OCI-LY7 (cell line): Measurements from ENCODE around the gene ERP27. TPM values are rescaled to one million over a fixed set of nuclear protein-coding genes. Genes with fewer than 3 reads are reported as not detected.

Source experiments
- BruUV-seq: library from RNA; stranded (reverse); fragments of 400-500 nt; replicated peaks from 2 replicates; lab custom pipeline; 2021; lab: Mats Ljungman, UMichigan
- CTCF ChIA-PET: fragments of 300-600 bp; sonication (Branson Sonifier 250); formaldehyde crosslinking; loops from one replicate; lab custom pipeline; 2022; ENCODE audit warnings: antibody characterized with exemption; ENCODE audit not compliant: unreplicated experiment; lab: Charles Lee
- POLR2A ChIA-PET: fragments of 300-600 bp; sonication (Branson Sonifier 250); formaldehyde crosslinking; loops from one replicate; lab custom pipeline; 2022; ENCODE audit warnings: antibody characterized with exemption; lab: Charles Lee
- DNase-seq: peaks from one replicate; pipeline ENCODE4 v3.0.0-alpha.2; 2015; ENCODE audit warnings: low spot score
- H2AFZ ChIP-seq: fragments of 200-600 bp; sonication (generic), shearing (Covaris generic); 2 replicates; pipeline ENCODE4 v1.6.1; 2014; ENCODE audit warnings: mild to moderate bottlenecking, antibody characterized with exemption, low read length, moderate library complexity
- H3K27ac ChIP-seq: fragments of 200-600 bp; sonication (generic); 2 replicates; pipeline ENCODE4 v1.5.1; 2014; ENCODE audit warnings: mixed run types, low read depth, mild to moderate bottlenecking, moderate library complexity, low read length, inconsistent platforms; ENCODE audit not compliant: poor library complexity, severe bottlenecking
- H3K36me3 ChIP-seq: fragments of 200-600 bp; sonication (generic); 2 replicates; pipeline ENCODE4 v1.6.1; 2014; ENCODE audit warnings: mild to moderate bottlenecking, antibody characterized with exemption, low read length, moderate library complexity, mixed read lengths; ENCODE audit not compliant: insufficient read depth
- H3K4me1 ChIP-seq: fragments of 200-600 bp; sonication (generic); 2 replicates; pipeline ENCODE4 v1.5.1; 2014; ENCODE audit warnings: mild to moderate bottlenecking, low read length; ENCODE audit not compliant: insufficient read depth, poor library complexity, severe bottlenecking
- H3K4me2 ChIP-seq: fragments of 200-600 bp; sonication (generic); 2 replicates; pipeline ENCODE4 v1.6.1; 2014; ENCODE audit warnings: mild to moderate bottlenecking, low read length
- H3K4me3 ChIP-seq: fragments of 200-600 bp; sonication (generic); 2 replicates; pipeline ENCODE4 v1.5.1; 2014; ENCODE audit warnings: mild to moderate bottlenecking, low read depth, low read length; ENCODE audit not compliant: poor library complexity, severe bottlenecking
- H3K79me2 ChIP-seq: fragments of 200-600 bp; sonication (generic); 2 replicates; pipeline ENCODE4 v1.6.1; 2016; ENCODE audit warnings: low read depth, mild to moderate bottlenecking, low read length, moderate library complexity, mixed read lengths; ENCODE audit not compliant: insufficient read depth
- H3K9me2 ChIP-seq: fragments of 200-600 bp; sonication (generic); 2 replicates; pipeline ENCODE4 v1.6.1; 2016; ENCODE audit warnings: mild to moderate bottlenecking, low read length, mixed read lengths; ENCODE audit not compliant: insufficient read depth
- H3K9me3 ChIP-seq: fragments of 200-600 bp; sonication (generic); 2 replicates; pipeline ENCODE4 v1.6.1; 2014; ENCODE audit warnings: mild to moderate bottlenecking, mixed run types, low read length, mixed read lengths
- H4K20me1 ChIP-seq: fragments of 200-600 bp; sonication (generic); 2 replicates; pipeline ENCODE4 v1.6.1; 2014; ENCODE audit warnings: mild to moderate bottlenecking, antibody characterized with exemption, low read length, moderate library complexity, mixed read lengths; ENCODE audit not compliant: insufficient read depth
- EZH2phosphoT487 ChIP-seq: fragments of 200-600 bp; sonication (generic); IDR thresholded peaks from 2 replicates; pipeline ENCODE4 v1.6.1; 2018; ENCODE audit warnings: low read depth, borderline replicate concordance, mild to moderate bottlenecking, mixed run types, antibody characterized with exemption, low read length, moderate library complexity, mixed read lengths
- intact Hi-C: fragments of 100-400 bp; cut with micrococcal nuclease; formaldehyde crosslinking; loops from one replicate; pipeline ENCODE4 v1.10.0; 2022; ENCODE audit not compliant: unreplicated experiment
- total RNA-seq, 2 experiments: library from RNA; depleted of rRNA in 1 of 2; stranded (reverse); fragments of >200 nt in 1 of 2; shearing (Covaris generic) in 1 of 2; gene quantifications; 2 replicates each; pipeline ENCODE4 v1.2.3, GENCODE V29; 2014 to 2022
- TF ChIP-seq, protein P1 (sequence below): fragments of 200-600 bp; sonication (generic); conservative IDR thresholded peaks from 2 replicates; pipeline ENCODE4 v1.5.1; 2014; ENCODE audit warnings: mild to moderate bottlenecking, antibody characterized with exemption, low read length, moderate library complexity, mixed read lengths

The ERP27 gene
- total RNA-seq, 2 experiments from 2014 or later: 1.7 to 1.9 TPM

DNA sequence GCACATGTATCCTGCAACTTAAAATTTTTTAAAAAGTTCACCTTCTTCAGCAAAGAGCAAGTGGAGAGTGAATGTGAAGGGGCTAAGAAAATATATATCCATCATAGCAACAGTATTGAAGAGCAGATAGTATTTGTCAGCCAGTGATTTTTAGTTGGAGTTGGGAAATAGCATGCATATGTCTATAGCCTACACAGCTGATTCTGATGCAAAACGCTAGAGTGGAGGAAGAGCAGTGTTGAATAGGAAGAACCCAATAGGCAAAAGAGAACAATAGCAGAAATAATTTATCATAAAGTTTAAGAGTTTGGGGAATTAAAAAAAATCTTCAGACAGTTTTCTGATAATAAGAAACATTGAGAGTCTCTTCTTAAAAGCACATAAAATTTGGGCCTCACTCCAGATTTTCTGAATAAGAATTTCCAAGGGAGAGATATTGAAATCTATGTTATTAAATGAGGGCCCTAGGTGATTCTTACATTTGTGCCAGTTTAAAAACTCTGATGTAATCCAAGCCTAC, 46.5 kb upstream of the ERP27 start:
- intact Hi-C loops: no loop called here
- Histone ChIP-seq H3K4me2 (no peak overlapping the region), H3K36me3 (no peaks in the 10 kb centered on the region), H3K27ac (no peak overlapping the region), H3K4me1 (peaks cover 19% of the 10 kb centered on the region), H3K79me2 (no peaks in the 10 kb centered on the region), H3K9me3 (no peaks in the 10 kb centered on the region), H3K9me2 (no peaks in the 10 kb centered on the region), H2AFZ (no peak overlapping the region), H3K4me3 (no peak overlapping the region), H4K20me1 (no peaks in the 10 kb centered on the region)
- no peak for DNase-seq
- CTCF ChIA-PET: no interaction called here
- POLR2A ChIA-PET: interaction anchor here (0.7 to 3.0 kb wide), 3 partner anchors 12 to 23 kb away, joined by 3 to 14 read pairs (median 3); partner anchors contain the start of gene PDE6H
- TF ChIP-seq, protein P1, sequence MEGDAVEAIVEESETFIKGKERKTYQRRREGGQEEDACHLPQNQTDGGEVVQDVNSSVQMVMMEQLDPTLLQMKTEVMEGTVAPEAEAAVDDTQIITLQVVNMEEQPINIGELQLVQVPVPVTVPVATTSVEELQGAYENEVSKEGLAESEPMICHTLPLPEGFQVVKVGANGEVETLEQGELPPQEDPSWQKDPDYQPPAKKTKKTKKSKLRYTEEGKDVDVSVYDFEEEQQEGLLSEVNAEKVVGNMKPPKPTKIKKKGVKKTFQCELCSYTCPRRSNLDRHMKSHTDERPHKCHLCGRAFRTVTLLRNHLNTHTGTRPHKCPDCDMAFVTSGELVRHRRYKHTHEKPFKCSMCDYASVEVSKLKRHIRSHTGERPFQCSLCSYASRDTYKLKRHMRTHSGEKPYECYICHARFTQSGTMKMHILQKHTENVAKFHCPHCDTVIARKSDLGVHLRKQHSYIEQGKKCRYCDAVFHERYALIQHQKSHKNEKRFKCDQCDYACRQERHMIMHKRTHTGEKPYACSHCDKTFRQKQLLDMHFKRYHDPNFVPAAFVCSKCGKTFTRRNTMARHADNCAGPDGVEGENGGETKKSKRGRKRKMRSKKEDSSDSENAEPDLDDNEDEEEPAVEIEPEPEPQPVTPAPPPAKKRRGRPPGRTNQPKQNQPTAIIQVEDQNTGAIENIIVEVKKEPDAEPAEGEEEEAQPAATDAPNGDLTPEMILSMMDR: no peak
- no peak for TF ChIP-seq EZH2phosphoT487
- BruUV-seq: no TSS peak

DNA sequence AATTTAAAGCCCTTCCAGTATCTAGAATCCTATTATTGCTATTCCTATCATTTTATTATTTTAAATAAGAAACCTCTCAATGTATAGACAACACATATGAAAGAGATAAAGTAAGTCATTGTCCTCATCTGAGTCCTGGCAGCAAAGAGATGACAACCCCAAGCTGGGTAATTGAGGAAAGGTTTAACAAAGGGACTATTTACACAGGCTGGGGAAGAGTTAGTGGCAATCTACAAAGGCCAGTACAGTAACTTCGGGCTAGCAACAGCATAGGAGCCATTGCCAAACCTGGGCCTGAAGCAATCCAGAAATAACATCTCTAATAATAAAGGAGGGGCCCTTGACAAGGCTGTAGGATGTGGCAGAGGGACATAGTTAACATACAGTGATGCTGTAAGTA, 45.7 kb upstream of the ERP27 start:
- Histone ChIP-seq H3K4me1 (peaks cover 20% of the 10 kb centered on the region), H3K9me3 (no peaks in the 10 kb centered on the region), H3K79me2 (no peaks in the 10 kb centered on the region), H3K4me3 (no peak overlapping the region), H3K36me3 (no peaks in the 10 kb centered on the region), H4K20me1 (no peaks in the 10 kb centered on the region), H2AFZ (no peak overlapping the region), H3K4me2 (no peak overlapping the region), H3K27ac (no peak overlapping the region), H3K9me2 (no peaks in the 10 kb centered on the region)
- TF ChIP-seq EZH2phosphoT487: no peak
- TF ChIP-seq, protein P1: no peak
- intact Hi-C loops: no loop called here
- POLR2A ChIA-PET: interaction anchor here (0.6 to 3.0 kb wide), 6 partner anchors 11 to 926 kb away, joined by 3 to 14 read pairs (median 4); partner anchors contain the start of genes ARHGDIB and PDE6H
- CTCF ChIA-PET: no interaction called here
- no TSS peak for BruUV-seq
- no peak for DNase-seq

- Histone ChIP-seq H2AFZ (peak overlapping the region; percentile 50), H3K4me3 (no peak overlapping the region), H3K27ac (no peak overlapping the region), H3K9me3 (no peaks in the 10 kb centered on the region), H3K4me2 (peak overlapping the region; percentile 13; the same call in 1 of the 2 replicates), H3K79me2 (no peaks in the 10 kb centered on the region), H4K20me1 (no peaks in the 10 kb centered on the region), H3K36me3 (no peaks in the 10 kb centered on the region), H3K9me2 (no peaks in the 10 kb centered on the region), H3K4me1 (peaks cover 22% of the 10 kb centered on the region)
- no TSS peak for BruUV-seq
- intact Hi-C loops: no loop called here
- ChIA-PET CTCF (no interaction called here), POLR2A (interaction anchor here (0.7 to 3.0 kb wide), 5 partner anchors 10 to 82 kb away, joined by 3 to 14 read pairs (median 3); partner anchors contain the start of genes ARHGDIB and PDE6H)
- no peak for TF ChIP-seq EZH2phosphoT487
- TF ChIP-seq, protein P1: no peak
- DNase-seq: no peak
These were observed 44.7 kb upstream of the ERP27 start for GRCh38 chr12:14982991-14983390.
